H1 (cell line): ENCODE results near the gene ROS1. TPM values are rescaled to one million over a fixed set of nuclear protein-coding genes. Genes with fewer than 3 reads are reported as not detected.

Experiments used
- CTCF ChIA-PET: fragments of 300-600 bp; sonication (Branson Sonifier 250); formaldehyde crosslinking; loops from one replicate; lab custom pipeline; 2021; ENCODE audit not compliant: partially characterized antibody; lab: Charles Lee
- POLR2A ChIA-PET: fragments of 300-600 bp; sonication (Branson Sonifier 250); formaldehyde crosslinking; loops from one replicate; lab custom pipeline; 2021; ENCODE audit warnings: inconsistent platforms; ENCODE audit not compliant: partially characterized antibody; lab: Charles Lee
- DNase-seq, 2 experiments: peaks; one replicate each; pipeline versions ENCODE4 v3.0.0 to v3.0.0-alpha.2; 2010 to 2022; ENCODE audit warnings: low spot score in 2 of 2, low read depth in 1 of 2, mixed read lengths in 1 of 2
- FAIRE-seq: peaks from 2 replicates; lab custom pipeline; 2011; peaks lifted over from hg19 to GRCh38; lab: Jason Lieb, UNC
- H2AFZ ChIP-seq: 2 replicates; pipeline ENCODE4 v1.8.1; 2012; ENCODE audit warnings: low read length, inconsistent platforms
- H2AK5ac ChIP-seq: 2 replicates; pipeline ENCODE4 v1.6.1; 2013; ENCODE audit warnings: low read depth, low read length
- H2BK120ac ChIP-seq: replicated peaks from 2 replicates; pipeline ENCODE3; 2013; ENCODE audit warnings: low read depth, low read length, inconsistent platforms
- H2BK12ac ChIP-seq: 2 replicates; pipeline ENCODE4 v1.6.1; 2013; ENCODE audit warnings: low read depth, low read length
- H2BK15ac ChIP-seq: 2 replicates; pipeline ENCODE4 v1.6.1; 2013; ENCODE audit warnings: low read length
- H2BK20ac ChIP-seq: 2 replicates; pipeline ENCODE4 v1.6.1; 2013; ENCODE audit warnings: low read length
- H2BK5ac ChIP-seq: 2 replicates; pipeline ENCODE4 v1.6.1; 2013; ENCODE audit warnings: low read depth, low read length
- H3K14ac ChIP-seq: 2 replicates; pipeline ENCODE4 v1.6.1; 2013; ENCODE audit warnings: inconsistent platforms; ENCODE audit not compliant: insufficient read length
- H3K18ac ChIP-seq: 2 replicates; pipeline ENCODE4 v1.6.1; 2013; ENCODE audit warnings: low read length; ENCODE audit errors: extremely low read depth
- H3K23ac ChIP-seq: 2 replicates; pipeline ENCODE4 v1.6.1; 2013; ENCODE audit warnings: inconsistent platforms; ENCODE audit not compliant: insufficient read length
- H3K23me2 ChIP-seq: 2 replicates; pipeline ENCODE4 v1.6.1; 2013; ENCODE audit warnings: low read depth, low read length
- H3K27ac ChIP-seq: 2 replicates; pipeline ENCODE4 v1.6.1; 2011; ENCODE audit warnings: low read depth, low read length, inconsistent platforms
- H3K27me3 ChIP-seq, 4 experiments: replicated peaks in 1 of 4; 1 replicate in 1 of 4; 2 replicates in 3 of 4; pipeline versions ENCODE4 v1.6.1 to v1.8.1; 2011 to 2013; ENCODE audit warnings: low read length in 3 of 4, mild to moderate bottlenecking in 3 of 4, inconsistent platforms in 2 of 4, mixed read lengths in 2 of 4, moderate library complexity in 1 of 4; ENCODE audit not compliant: control insufficient read depth in 3 of 4, insufficient read depth in 3 of 4; ENCODE audit errors: extremely low read depth in 1 of 4
- H3K36me3 ChIP-seq, 4 experiments: 2 replicates each; pipeline versions ENCODE4 v1.6.1 to v1.8.1; 2011 to 2013; ENCODE audit warnings: mild to moderate bottlenecking in 4 of 4, low read length in 3 of 4, moderate library complexity in 2 of 4, control low read depth in 1 of 4, inconsistent platforms in 1 of 4; ENCODE audit not compliant: insufficient read depth in 4 of 4, control insufficient read depth in 2 of 4
- H3K4ac ChIP-seq: replicated peaks from 2 replicates; pipeline ENCODE3; 2013; ENCODE audit warnings: low read length, low read depth, mixed read lengths, inconsistent platforms; ENCODE audit not compliant: insufficient read length
- H3K4me1 ChIP-seq, 4 experiments: replicated peaks in 1 of 4; 1 replicate in 1 of 4; 2 replicates in 3 of 4; pipeline versions ENCODE4 v1.6.1 to v1.8.1; 2011 to 2013; ENCODE audit warnings: low read length in 3 of 4, inconsistent platforms in 2 of 4, mixed read lengths in 1 of 4; ENCODE audit not compliant: insufficient read depth in 4 of 4, control insufficient read depth in 3 of 4
- H3K4me2 ChIP-seq, 2 experiments: 2 replicates each; pipeline versions ENCODE4 v1.6.1 to v1.8.1; 2011 to 2013; ENCODE audit warnings: low read depth in 2 of 2, low read length in 2 of 2, control low read depth in 1 of 2, inconsistent platforms in 1 of 2, mild to moderate bottlenecking in 1 of 2; ENCODE audit not compliant: insufficient read depth in 1 of 2
- H3K4me3 ChIP-seq, 4 experiments: fragments of 200-600, 300-600 bp in 1 of 4; sonication (generic), shearing (Covaris generic), sonication (Bioruptor Twin) in 1 of 4; 2 replicates each; pipeline versions ENCODE4 v1.5.1 to v1.8.1; 2011 to 2016; ENCODE audit warnings: low read length in 4 of 4, low read depth in 3 of 4, control low read depth in 2 of 4, inconsistent platforms in 2 of 4, mild to moderate bottlenecking in 2 of 4, mixed read lengths in 1 of 4, moderate library complexity in 1 of 4; ENCODE audit not compliant: insufficient read depth in 2 of 4; ENCODE audit errors: extremely low read depth in 1 of 4
- H3K56ac ChIP-seq: replicated peaks from 2 replicates; pipeline ENCODE3; 2013; ENCODE audit warnings: low read depth, mild to moderate bottlenecking, mixed read lengths, low read length, inconsistent platforms; ENCODE audit not compliant: insufficient read length
- H3K79me1 ChIP-seq: 2 replicates; pipeline ENCODE4 v1.6.1; 2013; ENCODE audit warnings: low read depth, low read length, control low read depth
- H3K79me2 ChIP-seq, 2 experiments: 2 replicates each; pipeline versions ENCODE4 v1.6.1 to v1.8.1; 2012 to 2013; ENCODE audit warnings: low read length in 2 of 2, mild to moderate bottlenecking in 2 of 2, inconsistent platforms in 1 of 2; ENCODE audit not compliant: insufficient read depth in 2 of 2, control insufficient read depth in 1 of 2
- H3K9ac ChIP-seq, 4 experiments: replicated peaks in 1 of 4; 1 replicate in 1 of 4; 2 replicates in 3 of 4; pipeline versions ENCODE4 v1.6.1 to v1.8.1; 2011 to 2013; ENCODE audit warnings: low read depth in 3 of 4, low read length in 3 of 4, control low read depth in 2 of 4, mild to moderate bottlenecking in 2 of 4, moderate library complexity in 2 of 4, inconsistent platforms in 1 of 4; ENCODE audit errors: extremely low read depth in 1 of 4
- H3K9me3 ChIP-seq, 2 experiments: 2 replicates each; pipeline versions ENCODE4 v1.6.1 to v1.8.1; 2012 to 2013; ENCODE audit warnings: mild to moderate bottlenecking in 2 of 2, moderate library complexity in 2 of 2, control low read depth in 1 of 2, inconsistent platforms in 1 of 2, low read depth in 1 of 2, low read length in 1 of 2, mixed read lengths in 1 of 2; ENCODE audit not compliant: insufficient read depth in 2 of 2
- H4K20me1 ChIP-seq, 2 experiments: replicated peaks in 1 of 2; 2 replicates each; pipeline versions ENCODE3 to v1.8.1; 2011 to 2013; ENCODE audit warnings: inconsistent platforms in 2 of 2, low read length in 2 of 2, mild to moderate bottlenecking in 1 of 2; ENCODE audit not compliant: insufficient read depth in 2 of 2, control insufficient read depth in 1 of 2
- H4K5ac ChIP-seq: 2 replicates; pipeline ENCODE4 v1.6.1; 2013; ENCODE audit warnings: low read length, low read depth, mixed read lengths, inconsistent platforms; ENCODE audit not compliant: insufficient read length
- H4K8ac ChIP-seq: 2 replicates; pipeline ENCODE4 v1.8.0; 2013; ENCODE audit warnings: mild to moderate bottlenecking, moderate library complexity, low read length, inconsistent platforms; ENCODE audit not compliant: insufficient read depth; ENCODE audit errors: extremely low read depth
- H4K91ac ChIP-seq: replicated peaks from 2 replicates; pipeline ENCODE3; 2013; ENCODE audit warnings: low read length, mixed read lengths, inconsistent platforms; ENCODE audit not compliant: insufficient read length
- BACH1 ChIP-seq: IDR thresholded peaks from 2 replicates; pipeline ENCODE4 v1.6.1; 2012; ENCODE audit warnings: low read length, improper control_type of control experiment
- BRCA1 ChIP-seq: IDR thresholded peaks from 2 replicates; pipeline ENCODE4 v1.6.1; 2012; ENCODE audit warnings: low read depth, low read length, improper control_type of control experiment
- CEBPB ChIP-seq: IDR thresholded peaks from 2 replicates; pipeline ENCODE4 v1.6.1; 2012; ENCODE audit warnings: low read depth, low read length
- KDM1A ChIP-seq: fragments of 200-600, 300-600 bp; sonication (generic); IDR thresholded peaks from 2 replicates; pipeline ENCODE4 v1.7.1; 2016; ENCODE audit warnings: mild to moderate bottlenecking, low read length, borderline replicate concordance
- KDM5A ChIP-seq: fragments of 200-600 bp; IDR thresholded peaks from 2 replicates; pipeline ENCODE4 v1.7.1; 2012; ENCODE audit warnings: mild to moderate bottlenecking, low read length, inconsistent platforms, mixed read lengths
- MAX ChIP-seq: IDR thresholded peaks from 2 replicates; pipeline ENCODE4 v1.6.1; 2012; ENCODE audit warnings: inconsistent platforms
- PHF8 ChIP-seq: fragments of 200-600 bp; sonication (generic); conservative IDR thresholded peaks from 2 replicates; pipeline ENCODE4 v1.7.1; 2012; ENCODE audit warnings: low read depth, mild to moderate bottlenecking, inconsistent platforms, low read length, moderate library complexity
- POLR2AphosphoS5 ChIP-seq: IDR thresholded peaks from 2 replicates; pipeline ENCODE4 v1.6.1; 2011; ENCODE audit warnings: low read depth, low read length
- SIX5 ChIP-seq: IDR thresholded peaks from 2 replicates; pipeline ENCODE4 v1.6.1; 2011; ENCODE audit warnings: mild to moderate bottlenecking, low read depth, low read length
- SRF ChIP-seq: IDR thresholded peaks from 2 replicates; pipeline ENCODE4 v1.6.1; 2011; ENCODE audit warnings: mild to moderate bottlenecking, low read depth, low read length, moderate library complexity
- TEAD4 ChIP-seq: IDR thresholded peaks from 2 replicates; pipeline ENCODE4 v1.6.1; 2012; ENCODE audit warnings: low read depth, low read length, inconsistent platforms, mixed read lengths
- USF2 ChIP-seq: IDR thresholded peaks from 2 replicates; pipeline ENCODE4 v1.6.1; 2011; ENCODE audit warnings: low read length, improper control_type of control experiment
- YY1 ChIP-seq: IDR thresholded peaks from 2 replicates; pipeline ENCODE4 v1.6.1; 2011; ENCODE audit warnings: low read depth, mild to moderate bottlenecking, low read length
- ZNF274 ChIP-seq: IDR thresholded peaks from 2 replicates; pipeline ENCODE4 v1.7.0; 2012; ENCODE audit warnings: low read length, borderline replicate concordance; ENCODE audit errors: extremely low read depth
- WGBS, 2 experiments: shearing (Covaris generic) in 1 of 2; methylation state at CpG; one replicate each; pipeline versions ENCODE4 v1.1.6 to v1.1.7; 2013 to 2015; ENCODE audit warnings: low lambda C conversion rate in 2 of 2, mixed read lengths in 2 of 2, inconsistent platforms in 1 of 2, low coverage in 1 of 2, missing lambda C conversion rate in 1 of 2; ENCODE audit not compliant: insufficient replicate concordance in 2 of 2, insufficient coverage in 1 of 2, insufficient read length in 1 of 2; ENCODE audit errors: extremely low coverage in 1 of 2, missing lambda C conversion rate in 1 of 2; 5-methylcytosine and 5-hydroxymethylcytosine counted together
- polyA plus RNA-seq, 7 experiments: library from polyadenylated mRNA; depleted of rRNA in 3 of 7; stranded (reverse) in 5 of 7; unstranded in 2 of 7; fragments of >200 nt in 5 of 7; fragments of 200-250 nt in 2 of 7; gene quantifications; 1 replicate in 5 of 7; 2 replicates in 1 of 7; 4 replicates in 1 of 7; pipeline versions ENCODE4 v1.2.1 to v1.2.3, GENCODE V29; 2011 to 2013; ENCODE audit warnings: missing spikeins in 2 of 7, mixed read lengths in 2 of 7
- total RNA-seq: library from RNA; stranded (reverse); fragmentation: NEBNext Ultra II Directional; extraction: Animal tissue kit (Norgen Biotek cat#: 25700); gene quantifications from 2 replicates; pipeline ENCODE4 v1.2.1, GENCODE V29; 2021

ROS1 gene
- total and polyA plus RNA-seq, 2 of the 8 experiments (the other 6 are each of a cell fraction or from before 2014, with no cell fraction given), result not detected

GRCh38 chr6:117268924-117269323 is 156.8 kb downstream of the ROS1 start:
- Histone ChIP-seq H4K91ac (no peak overlapping the region), H3K4me1 (peaks cover 0 to 19% (median 7%) of the 10 kb centered on the region in 4 experiments; a peak in 5 of 7 replicates), H3K79me2 (no peaks in the 10 kb centered on the region), H2BK20ac (no peak overlapping the region), H3K27ac (no peak overlapping the region), H4K5ac (no peak overlapping the region), H2BK12ac (no peak overlapping the region), H2AK5ac (no peak overlapping the region), H3K14ac (no peak overlapping the region), H3K56ac (no peak overlapping the region), H2BK120ac (no peak overlapping the region), H3K27me3 (peaks cover 72 to 94% (median 87%) of the 10 kb centered on the region in 4 experiments), H3K9ac (no peak overlapping the region), H3K18ac (no peak overlapping the region), H3K4ac (no peak overlapping the region), H3K23me2 (peaks cover 20% of the 10 kb centered on the region; the same call in 1 of the 2 replicates), H3K23ac (no peak overlapping the region), H3K9me3 (no peaks in the 10 kb centered on the region), H3K4me2 (no peak overlapping the region; a peak in 1 of 4 replicates), H3K4me3 (no peak overlapping the region), H4K8ac (no peak overlapping the region), H2BK15ac (no peak overlapping the region), H2BK5ac (no peak overlapping the region), H2AFZ (no peak overlapping the region), H3K36me3 (no peaks in the 10 kb centered on the region), H4K20me1 (peaks cover 2 to 11% of the 10 kb centered on the region in 2 experiments), H3K79me1 (no peaks in the 10 kb centered on the region)
- FAIRE-seq (no peak), DNase-seq (no peak)
- ChIA-PET CTCF (interaction anchor here (0.6 to 4.5 kb wide), 17 partner anchors 9 to 374 kb away, joined by 3 to 20 read pairs (median 3); no protein-coding TSS in a partner anchor), POLR2A (interaction anchor here (0.7 to 1.0 kb wide), 2 partner anchors 10 to 506 kb away, joined by 3 read pairs; no protein-coding TSS in a partner anchor)
- 29% methylated on average over 1 of the region's 1 CpG; no CpG with 5 or more reads in 1 of the 2 experiments for WGBS, 2 experiments
- no peak for TF ChIP-seq ZNF274
- TF ChIP-seq KDM5A, result no peak
- TF ChIP-seq CEBPB, result no peak
- TF ChIP-seq TEAD4, result no peak
- no peak for TF ChIP-seq SIX5
- TF ChIP-seq POLR2AphosphoS5, result no peak
- TF ChIP-seq BRCA1, result no peak
- TF ChIP-seq SRF, result no peak
- no peak for TF ChIP-seq PHF8
- TF ChIP-seq YY1, result no peak
- no peak for TF ChIP-seq USF2
- TF ChIP-seq BACH1, result no peak
- no peak for TF ChIP-seq MAX
- TF ChIP-seq KDM1A, result no peak
